T47D (cell line): ENCODE data around the gene LIME1.

Source experiments
- DNase-seq, 2 experiments: peaks; one replicate each; pipeline versions ENCODE4 v3.0.0 to v3.0.0-alpha.2; 2011 to 2012; ENCODE audit warnings: low read depth in 1 of 2, low spot score in 1 of 2
- JUND ChIP-seq: IDR thresholded peaks from 2 replicates; pipeline ENCODE4 v1.6.1; 2012; ENCODE audit warnings: low read depth
- in situ Hi-C: cut with HindIII; loops from 2 replicates; pipeline ENCODE4 v1.10.0; 2016; ENCODE audit warnings: low sequenced_read_pairs, low pct_unique_long_range_greater_than_20kb

The LIME1 gene

GRCh38 chr20:63693733-63694583 lies 42.5 kb upstream of the LIME1 start:
- no peak for DNase-seq
- in situ Hi-C loops = no loop called here
- TF ChIP-seq JUND = no peak

DNA sequence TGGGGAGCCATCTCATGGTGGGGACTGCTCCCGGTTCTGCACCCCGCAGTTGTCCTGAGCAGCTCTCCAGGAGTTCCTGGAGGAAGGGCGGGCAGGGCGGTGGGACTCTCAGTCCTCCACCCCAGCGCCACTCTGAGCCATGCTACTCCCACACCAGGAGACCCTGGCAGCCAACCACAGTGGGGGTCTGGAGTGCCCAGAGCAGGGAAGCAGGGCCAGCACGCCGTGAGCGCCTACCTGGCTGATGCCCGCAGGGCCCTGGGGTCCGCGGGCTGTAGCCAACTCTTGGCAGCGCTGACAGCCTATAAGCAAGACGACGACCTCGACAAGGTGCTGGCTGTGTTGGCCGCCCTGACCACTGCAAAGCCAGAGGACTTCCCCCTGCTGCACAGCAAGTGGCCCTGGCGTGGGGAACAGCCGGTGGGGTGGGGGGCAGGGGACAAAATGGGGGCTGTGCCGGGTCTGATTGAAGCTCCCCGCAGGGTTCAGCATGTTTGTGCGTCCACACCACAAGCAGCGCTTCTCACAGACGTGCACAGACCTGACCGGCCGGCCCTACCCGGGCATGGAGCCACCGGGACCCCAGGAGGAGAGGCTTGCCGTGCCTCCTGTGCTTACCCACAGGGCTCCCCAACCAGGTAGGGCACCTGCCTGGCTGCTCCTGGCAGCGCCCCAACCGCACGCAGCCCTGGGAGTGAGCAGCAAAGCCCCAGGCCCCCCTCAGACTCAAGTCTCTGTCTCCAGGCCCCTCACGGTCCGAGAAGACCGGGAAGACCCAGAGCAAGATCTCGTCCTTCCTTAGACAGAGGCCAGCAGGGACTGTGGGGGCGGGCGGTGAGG lies 41.7 kb upstream of the LIME1 start:
- TF ChIP-seq JUND = no peak
- DNase-seq = no peak
- in situ Hi-C loops = no loop called here

DNA sequence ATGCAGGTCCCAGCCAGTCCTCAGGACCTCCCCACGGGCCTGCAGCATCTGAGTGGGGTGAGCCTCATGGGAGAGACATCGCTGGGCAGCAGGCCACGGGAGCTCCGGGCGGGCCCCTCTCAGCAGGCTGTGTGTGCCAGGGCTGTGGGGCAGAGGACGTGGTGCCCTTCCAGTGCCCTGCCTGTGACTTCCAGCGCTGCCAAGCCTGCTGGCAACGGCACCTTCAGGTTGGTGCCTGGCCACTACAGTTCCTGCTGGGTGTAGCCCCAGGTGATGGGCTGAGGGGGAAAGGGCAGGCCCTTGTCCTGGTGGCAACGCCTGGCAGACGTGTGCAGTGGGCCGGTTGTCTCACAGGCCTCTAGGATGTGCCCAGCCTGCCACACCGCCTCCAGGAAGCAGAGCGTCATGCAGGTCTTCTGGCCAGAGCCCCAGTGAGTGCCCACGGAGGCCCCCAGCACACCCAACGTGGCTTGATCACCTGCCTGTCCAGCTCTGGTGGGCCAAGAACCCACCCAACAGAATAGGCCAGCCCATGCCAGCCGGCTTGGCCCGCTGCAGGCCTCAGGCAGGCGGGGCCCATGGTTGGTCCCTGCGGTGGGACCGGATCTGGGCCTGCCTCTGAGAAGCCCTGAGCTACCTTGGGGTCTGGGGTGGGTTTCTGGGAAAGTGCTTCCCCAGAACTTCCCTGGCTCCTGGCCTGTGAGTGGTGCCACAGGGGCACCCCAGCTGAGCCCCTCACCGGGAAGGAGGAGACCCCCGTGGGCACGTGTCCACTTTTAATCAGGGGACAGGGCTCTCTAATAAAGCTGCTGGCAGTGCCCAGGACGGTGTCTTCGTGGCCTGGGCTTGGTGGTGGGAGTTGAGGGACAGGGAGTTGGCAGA lies 40.8 kb upstream of the LIME1 start:
- no peak for DNase-seq
- in situ Hi-C loops = no loop called here
- TF ChIP-seq JUND = no peak

DNA sequence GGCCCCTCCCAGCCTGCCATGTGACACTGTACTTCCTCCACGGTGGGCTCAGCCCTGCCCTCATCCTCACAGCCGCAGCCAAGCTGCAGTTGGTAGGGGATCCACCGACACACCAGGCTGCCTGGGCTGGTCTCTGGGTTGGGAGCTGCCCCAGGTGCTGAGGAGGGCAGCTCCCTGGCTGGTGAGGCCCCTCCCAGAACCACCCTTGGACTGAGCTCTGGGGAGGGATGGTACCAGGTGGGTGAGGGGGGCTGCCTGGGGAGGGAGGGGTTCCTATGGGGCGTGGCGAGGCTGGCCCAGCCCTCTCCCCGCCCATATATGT lies 40.2 kb upstream of the LIME1 start:
- no peak for TF ChIP-seq JUND
- in situ Hi-C loops = no loop called here
- DNase-seq = no peak

GRCh38 chr20:63696628-63697356 lies 39.7 kb upstream of the LIME1 start, which contains the start of gene TNFRSF6B:
TNFRSF6B (plus strand) TSS chr20:63696652; CDS start chr20:63696768, 116 bp downstream.
- in situ Hi-C loops = no loop called here
- DNase-seq = no peak
- no peak for TF ChIP-seq JUND

- DNase-seq = no peak
- no peak for TF ChIP-seq JUND
- in situ Hi-C loops = no loop called here
These were observed 39.1 kb upstream of the LIME1 start for GRCh38 chr20:63697357-63697867.

GRCh38 chr20:63697868-63698545 lies 38.5 kb upstream of the LIME1 start:
- no peak for DNase-seq
- in situ Hi-C loops = no loop called here
- TF ChIP-seq JUND = no peak

DNA sequence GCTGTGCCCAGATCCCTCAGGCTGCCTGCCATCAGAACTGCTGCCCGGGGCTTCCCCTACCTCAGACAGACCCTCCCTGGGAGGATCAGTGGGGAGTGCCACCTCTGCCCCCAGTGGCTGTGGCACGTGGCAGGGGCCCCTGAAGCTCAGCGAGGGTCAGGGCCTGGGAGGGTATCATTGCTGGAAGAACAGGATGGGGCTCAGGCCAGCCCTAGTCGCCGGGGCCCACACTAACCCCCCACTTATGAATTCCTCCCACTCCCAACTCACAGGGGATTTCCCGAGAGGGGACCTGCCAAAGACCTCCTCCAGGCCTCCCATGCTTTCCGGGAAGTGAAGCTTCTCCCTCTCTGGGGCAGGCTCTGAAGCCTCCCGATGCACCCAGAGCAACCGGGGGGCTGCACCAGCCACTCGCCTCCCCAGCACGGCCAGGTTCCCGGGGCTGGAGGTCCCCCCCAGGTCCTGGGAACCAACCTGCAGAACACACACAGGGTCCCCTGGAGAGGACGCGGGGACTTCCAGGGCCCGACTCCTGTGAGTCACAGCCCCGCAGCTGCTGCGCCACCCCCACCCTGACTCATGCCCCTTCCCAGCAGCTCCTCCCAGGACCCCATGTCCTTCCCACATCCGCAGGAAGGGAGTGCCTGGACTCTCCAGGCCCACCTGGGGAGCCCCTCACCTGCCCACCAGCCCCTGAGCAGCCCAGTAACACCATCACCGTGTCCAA lies 37.6 kb upstream of the LIME1 start:
- TF ChIP-seq JUND = no peak
- in situ Hi-C loops = no loop called here
- DNase-seq = no peak

DNA sequence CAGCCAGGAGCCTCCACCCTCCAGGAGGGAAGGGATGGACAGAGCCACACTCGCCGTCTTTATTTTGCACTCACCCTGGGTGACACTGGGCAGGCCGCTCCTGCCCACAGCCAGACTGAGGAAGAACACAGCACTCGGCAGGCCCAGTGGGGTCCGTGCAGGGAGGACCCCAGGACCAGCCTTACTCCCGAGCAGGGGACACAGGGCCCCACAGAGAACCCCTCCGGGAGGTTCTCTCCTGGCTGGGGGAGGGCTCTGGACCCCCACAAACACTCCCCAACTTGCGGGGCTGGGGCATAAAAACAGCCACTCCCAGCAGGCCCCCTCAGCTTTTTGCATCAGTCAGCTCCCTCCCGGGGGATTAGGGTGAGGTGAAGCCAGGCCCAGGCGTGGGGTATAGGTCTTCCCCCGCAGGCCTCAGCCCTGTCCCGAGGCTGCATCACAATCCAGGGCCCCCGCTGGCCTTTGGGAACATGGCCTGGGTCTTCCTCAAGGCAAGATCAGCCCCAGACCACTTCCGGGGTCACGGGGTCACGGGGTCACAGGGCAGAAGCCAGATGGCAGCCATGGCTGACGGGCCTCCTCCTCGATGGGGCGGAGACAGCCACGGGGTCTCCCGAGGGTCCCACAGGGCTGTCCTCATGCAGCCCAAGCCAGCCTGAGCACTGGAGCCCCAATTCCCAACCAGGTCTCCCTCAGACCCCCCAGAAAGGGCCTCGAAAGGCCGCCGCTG lies 36.8 kb upstream of the LIME1 start:
- no peak for DNase-seq
- in situ Hi-C loops = no loop called here
- TF ChIP-seq JUND = no peak
